HG02623 (cell line): ENCODE data around the gene FAM89A.
A peak's percentile ranks its signal among the peaks of the same experiment; 100 is the strongest.

Experiments
- ATAC-seq: cut with Tn5 transposase; IDR thresholded peaks from one replicate; pipeline ENCODE4 v1.9.1; 2021; ENCODE audit warnings: moderate library complexity; ENCODE audit not compliant: unreplicated experiment

Gene FAM89A

GRCh38 chr1:231040019-231040799, at the start of gene FAM89A:
TSS of gene FAM89A (minus strand) at chr1:231040254. CDS start at chr1:231040211, 43 bp downstream.
- peak; percentile 43 for ATAC-seq

GRCh38 chr1:231084353-231084752, 44.3 kb upstream of the FAM89A start:
- no peak for ATAC-seq

- ATAC-seq = no peak
Measured at GRCh38 chr1:231079163-231079562, 39.1 kb upstream of the FAM89A start.

GRCh38 chr1:231078250-231078649, 38.2 kb upstream of the FAM89A start:
- ATAC-seq = no peak

GRCh38 chr1:231076802-231077201, 36.7 kb upstream of the FAM89A start:
- no peak for ATAC-seq

- ATAC-seq = no peak
Measured at GRCh38 chr1:231075497-231075896, 35.4 kb upstream of the FAM89A start.

GRCh38 chr1:231075020-231075419, 35.0 kb upstream of the FAM89A start:
- ATAC-seq = no peak

- ATAC-seq = no peak
Measured at GRCh38 chr1:231074046-231074445, 34.0 kb upstream of the FAM89A start.

- ATAC-seq = no peak
Measured at GRCh38 chr1:231073331-231073730, 33.3 kb upstream of the FAM89A start.

- no peak for ATAC-seq
Measured at GRCh38 chr1:231072502-231073094, 32.5 kb upstream of the FAM89A start.

- no peak for ATAC-seq
Measured at GRCh38 chr1:231072041-231072440, 32.0 kb upstream of the FAM89A start.

GRCh38 chr1:231070758-231071444, 30.8 kb upstream of the FAM89A start:
- ATAC-seq = no peak

GRCh38 chr1:231069333-231069732, 29.3 kb upstream of the FAM89A start:
- no peak for ATAC-seq

- ATAC-seq = no peak
Measured at GRCh38 chr1:231068762-231069161, 28.7 kb upstream of the FAM89A start.

GRCh38 chr1:231065510-231066241, 25.6 kb upstream of the FAM89A start:
- ATAC-seq = no peak

- no peak for ATAC-seq
Measured at GRCh38 chr1:231064418-231064817, 24.4 kb upstream of the FAM89A start.

GRCh38 chr1:231063331-231063730, 23.3 kb upstream of the FAM89A start:
- ATAC-seq = no peak

- ATAC-seq = no peak
Measured at GRCh38 chr1:231062500-231063270, 22.6 kb upstream of the FAM89A start.

- no peak for ATAC-seq
Measured at GRCh38 chr1:231059566-231060193, 19.6 kb upstream of the FAM89A start.
